GM12878 (cell line): Measurements from ENCODE around the gene KCNH5.

Experiments
- BRCA1 ChIP-seq: IDR thresholded peaks from 2 replicates; pipeline ENCODE4 v1.6.1; 2011; ENCODE audit warnings: low read depth, low read length, improper control_type of control experiment
- CEBPB ChIP-seq, 2 experiments: fragments of 150-350 bp in 1 of 2; IDR thresholded peaks; 2 replicates each; pipeline ENCODE4 v1.6.1; 2012 to 2014; ENCODE audit warnings: low read depth in 2 of 2, low read length in 2 of 2, borderline replicate concordance in 1 of 2, inconsistent platforms in 1 of 2
- CEBPZ ChIP-seq: fragments of 150-350 bp; IDR thresholded peaks from 2 replicates; pipeline ENCODE4 v1.6.1; 2016; ENCODE audit warnings: low read depth, low read length
- CREB1 ChIP-seq: IDR thresholded peaks from 2 replicates; pipeline ENCODE4 v1.6.1; 2012; ENCODE audit warnings: low read depth, mild to moderate bottlenecking, inconsistent platforms
- CTCF ChIP-seq, 3 experiments: IDR thresholded peaks in 2 of 3; conservative IDR thresholded peaks in 1 of 3; 2 replicates each; pipeline ENCODE4 v1.5.1; 2011; ENCODE audit warnings: low read depth in 3 of 3, low read length in 3 of 3, mild to moderate bottlenecking in 3 of 3, control low read depth in 2 of 3, moderate library complexity in 2 of 3, inconsistent platforms in 1 of 3, mixed read lengths in 1 of 3; ENCODE audit not compliant: control insufficient read depth in 2 of 3, insufficient read depth in 1 of 3; ENCODE audit errors: extremely low read depth in 1 of 3
- ESRRA ChIP-seq: IDR thresholded peaks from 2 replicates; pipeline ENCODE4 v1.6.1; 2012; ENCODE audit warnings: mild to moderate bottlenecking, low read length, improper control_type of control experiment
- JUND ChIP-seq: IDR thresholded peaks from 2 replicates; pipeline ENCODE4 v1.6.1; 2012; ENCODE audit warnings: low read depth, mild to moderate bottlenecking, low read length, improper control_type of control experiment, moderate library complexity
- NR2F1 ChIP-seq: fragments of 450-650 bp; conservative IDR thresholded peaks from 2 replicates; pipeline ENCODE4 v1.6.1; 2017; ENCODE audit warnings: mild to moderate bottlenecking
- POLR2A ChIP-seq: IDR thresholded peaks from 2 replicates; pipeline ENCODE4 v1.6.1; 2011; ENCODE audit warnings: low read depth, mild to moderate bottlenecking, low read length
- SP1 ChIP-seq: IDR thresholded peaks from one replicate; pipeline ENCODE4 v1.6.1; 2011; ENCODE audit warnings: low read depth, low read length
- TAF1 ChIP-seq: IDR thresholded peaks from 2 replicates; pipeline ENCODE4 v1.6.1; 2011; ENCODE audit warnings: mild to moderate bottlenecking, low read depth, low read length, borderline replicate concordance
- TCF12 ChIP-seq: IDR thresholded peaks from 2 replicates; pipeline ENCODE4 v1.6.1; 2011; ENCODE audit warnings: low read depth, mild to moderate bottlenecking, low read length
- YY1 ChIP-seq: IDR thresholded peaks from 2 replicates; pipeline ENCODE4 v1.6.1; 2011; ENCODE audit warnings: low read depth, mild to moderate bottlenecking, low read length
- ZBTB40 ChIP-seq: fragments of 450-650 bp; IDR thresholded peaks from 2 replicates; pipeline ENCODE4 v1.6.1; 2016; ENCODE audit warnings: mild to moderate bottlenecking, moderate library complexity, borderline replicate concordance

GRCh38 chr14:62674563-62675237 lies 370.6 kb downstream of the KCNH5 start:
- no peak for TF ChIP-seq TAF1
- TF ChIP-seq SP1, result no peak
- TF ChIP-seq POLR2A, result no peak
- no peak for TF ChIP-seq CTCF (IDR thresholded peaks at IDR 0.05 in 2 of 3, conservative IDR thresholded peaks at IDR 0.05 in 1 of 3; ENCODE audit: control insufficient read depth in 2 of 3, extremely low read depth in 1 of 3, insufficient read depth in 1 of 3, low read depth in 3 of 3, low read length in 3 of 3)
- TF ChIP-seq CREB1, result no peak
- no peak for TF ChIP-seq CEBPZ
- TF ChIP-seq BRCA1, result no peak
- TF ChIP-seq CEBPB (IDR thresholded peaks at IDR 0.05; ENCODE audit: borderline replicate concordance in 1 of 2, low read depth in 2 of 2, low read length in 2 of 2), result no peak
- TF ChIP-seq TCF12, result no peak
- no peak for TF ChIP-seq ZBTB40
- TF ChIP-seq JUND, result no peak
- no peak for TF ChIP-seq ESRRA
- TF ChIP-seq YY1, result no peak
- no peak for TF ChIP-seq NR2F1
